NCI-H774 (cell line): ENCODE data around the gene PRKCE.
A peak's percentile ranks its signal among the peaks of the same experiment; 100 is the strongest.

Experiments
- DNase-seq: peaks from one replicate; lab custom pipeline; 2025; lab: John Stamatoyannopoulos, UW

PRKCE gene

DNA sequence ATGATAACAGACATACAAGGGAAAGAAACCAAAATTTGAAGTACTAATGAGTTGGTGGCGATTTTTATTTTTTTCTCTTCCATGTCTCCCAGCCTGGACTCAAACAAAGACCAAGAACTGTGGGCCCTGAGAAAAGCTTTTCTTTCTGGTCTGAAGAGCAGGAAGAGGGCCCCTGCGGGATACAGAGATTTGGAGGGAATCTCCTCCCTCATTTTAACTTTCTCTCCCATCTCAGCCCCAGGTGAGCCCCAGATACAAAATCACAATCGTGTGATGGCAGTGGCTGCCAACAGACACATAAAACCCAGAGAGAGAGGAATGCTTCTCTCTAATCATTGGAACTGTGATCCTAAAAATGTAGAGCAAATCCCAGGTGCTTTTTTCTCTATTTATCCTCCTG, 19.5 kb upstream of the PRKCE start:
- no peak for DNase-seq

GRCh38 chr2:45634223-45634622, 17.3 kb upstream of the PRKCE start:
- DNase-seq, result no peak

DNA sequence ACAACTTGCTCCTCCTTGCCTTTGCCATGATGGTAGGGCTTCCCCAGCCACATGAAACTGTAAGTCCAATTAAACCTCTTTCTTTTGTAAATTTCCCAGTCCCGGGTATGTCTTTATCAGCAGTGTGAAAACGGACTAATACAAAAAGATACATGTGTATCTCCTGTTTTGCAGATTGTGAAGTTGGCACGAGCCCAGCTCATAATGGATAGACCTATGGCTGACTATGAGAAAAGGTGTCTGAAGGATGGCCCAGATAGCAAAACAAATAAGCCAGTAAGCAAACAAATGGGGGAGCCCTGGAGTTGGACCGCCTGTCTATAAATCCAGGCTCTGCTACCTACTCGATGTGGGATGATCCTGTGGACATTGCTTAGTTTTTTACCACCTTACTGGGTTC, 15.5 kb upstream of the PRKCE start:
- DNase-seq, result no peak

GRCh38 chr2:45637440-45637839, 14.0 kb upstream of the PRKCE start:
- no peak for DNase-seq

GRCh38 chr2:45640576-45640975, 10.9 kb upstream of the PRKCE start:
- no peak for DNase-seq

DNA sequence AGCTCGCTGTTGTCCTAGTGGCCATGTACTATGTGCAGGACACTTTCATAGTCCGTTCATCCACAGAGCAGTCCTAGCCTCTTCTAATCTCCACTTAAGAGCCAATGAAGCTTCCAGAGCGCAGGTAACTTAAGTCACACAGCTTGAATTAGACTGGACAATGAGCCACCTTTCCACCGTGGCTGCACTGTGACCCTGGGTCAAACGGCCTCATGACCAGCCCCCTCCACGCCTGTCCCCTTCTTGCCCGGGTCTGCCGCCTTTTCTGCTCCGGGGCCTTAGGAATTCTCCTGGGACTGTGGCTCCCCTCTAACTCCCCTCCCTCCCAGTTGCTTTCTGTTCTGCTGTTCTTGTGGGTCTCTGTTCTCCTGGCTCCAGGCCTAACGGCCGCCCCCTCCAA, 8.4 kb upstream of the PRKCE start:
- DNase-seq, result no peak

- peak; percentile 31 for DNase-seq
Observed at GRCh38 chr2:45643543-45644542, 7.6 kb upstream of the PRKCE start.

- no peak for DNase-seq
Observed at GRCh38 chr2:45646289-45646688, 5.2 kb upstream of the PRKCE start.

DNA sequence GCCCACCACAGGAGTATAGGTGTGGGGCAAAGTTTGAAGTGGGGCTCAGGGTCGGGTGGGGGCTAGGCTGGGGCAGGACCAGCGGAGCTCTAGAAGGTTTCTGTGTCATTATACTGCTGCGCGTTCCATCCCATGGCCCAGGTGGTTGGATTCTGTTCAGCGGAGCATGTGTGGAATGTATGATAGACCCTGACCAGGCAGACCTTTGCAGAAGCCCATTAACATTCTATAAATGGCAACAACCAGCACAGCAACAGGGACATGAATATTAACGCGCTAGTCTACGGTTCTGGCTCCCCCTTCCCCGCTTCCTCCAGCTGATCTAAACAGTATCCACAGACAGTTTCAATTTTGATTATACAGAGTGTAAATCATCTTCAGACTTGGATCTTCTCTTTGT, 4.1 kb upstream of the PRKCE start:
- DNase-seq, result no peak

- DNase-seq, result no peak
Observed at GRCh38 chr2:45647986-45648520, 3.4 kb upstream of the PRKCE start.

GRCh38 chr2:45648636-45649035, 2.8 kb upstream of the PRKCE start:
- DNase-seq, result no peak

- DNase-seq, result no peak
Observed at GRCh38 chr2:45649462-45649857, 2.0 kb upstream of the PRKCE start.

- peak; percentile 7 for DNase-seq
Observed at GRCh38 chr2:45649858-45650811, 1.3 kb upstream of the PRKCE start.

- DNase-seq, result peak; percentile 72
Observed at GRCh38 chr2:45650851-45651414, 542 bp upstream of the PRKCE start.

- no peak for DNase-seq
Observed at GRCh38 chr2:45652090-45653031, 886 bp downstream of the PRKCE start.

GRCh38 chr2:45653122-45653913, 1.8 kb downstream of the PRKCE start:
- DNase-seq, result no peak

- DNase-seq, result no peak
Observed at GRCh38 chr2:45654250-45654649, 2.8 kb downstream of the PRKCE start.

GRCh38 chr2:45661828-45662227, 10.4 kb downstream of the PRKCE start:
- DNase-seq, result no peak

DNA sequence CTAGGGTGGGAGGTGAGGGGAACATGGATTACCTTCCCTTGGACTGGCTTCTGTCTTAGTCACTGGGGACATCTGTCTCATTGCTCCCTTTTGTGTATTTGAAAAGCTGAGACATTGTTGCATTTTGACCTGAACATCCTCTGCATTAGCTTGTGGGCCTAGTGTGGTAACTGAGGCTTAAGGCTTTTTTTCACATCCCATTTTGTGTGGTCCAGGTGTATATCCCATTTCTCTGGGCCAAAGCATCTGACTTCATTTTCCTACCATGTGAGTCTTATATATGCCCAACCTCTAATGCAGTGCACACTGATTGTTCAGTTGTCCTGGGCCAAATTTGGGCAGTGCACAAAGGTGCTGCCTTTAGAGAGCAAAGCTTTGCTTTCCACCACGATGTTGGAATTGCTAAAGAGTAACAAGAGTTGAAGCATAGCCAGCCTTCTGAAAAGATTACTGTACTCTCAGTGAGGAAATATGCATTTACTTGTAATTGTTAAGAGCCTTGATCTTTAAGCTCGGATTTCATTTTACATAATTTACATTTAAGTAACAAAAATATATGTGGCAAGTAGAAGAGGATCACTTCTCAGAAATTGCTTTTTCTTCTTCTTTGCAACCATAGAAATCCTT, 13.3 kb downstream of the PRKCE start:
- no peak for DNase-seq

DNA sequence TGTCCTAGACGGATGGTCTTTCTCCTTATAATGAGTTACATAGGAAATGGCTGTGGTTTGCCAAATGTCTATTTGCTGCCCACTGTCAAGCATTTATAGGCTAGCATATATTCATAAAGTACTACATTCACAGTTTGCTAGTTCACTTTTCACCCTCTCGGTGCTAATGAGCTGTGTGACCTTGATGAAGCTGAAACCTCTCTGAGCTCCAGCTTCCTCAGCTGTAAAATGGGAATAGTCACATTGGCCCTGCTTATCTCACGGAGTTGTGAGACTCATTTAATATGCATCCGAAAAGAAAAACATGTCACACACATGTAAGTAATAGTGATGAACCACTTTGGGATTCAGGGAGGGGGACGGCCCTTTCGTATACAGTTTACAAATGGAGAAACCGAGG, 17.0 kb downstream of the PRKCE start:
- DNase-seq, result no peak
